ENCODE measurements around the gene KCNQ4.

DNA sequence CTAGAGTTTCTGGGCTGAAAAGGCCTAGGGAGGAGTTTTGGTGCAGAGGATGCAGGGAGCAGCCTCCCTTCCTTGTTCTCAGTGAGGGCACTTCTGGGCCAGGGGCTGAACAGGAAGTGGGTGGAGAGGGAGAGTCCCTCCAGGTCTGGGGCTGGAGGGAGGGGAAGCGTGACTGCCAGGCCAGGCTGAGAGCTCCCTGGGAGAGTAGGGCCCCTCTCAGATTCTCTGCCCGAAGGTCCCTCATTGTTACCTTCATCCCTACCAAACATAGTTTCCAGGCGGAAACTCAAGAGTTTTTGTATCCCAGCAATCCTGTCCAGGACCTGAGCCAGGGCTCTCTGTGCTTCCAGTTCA is 41.8 kb downstream of the KCNQ4 start:
- TF ChIP-seq POLR2A (IDR thresholded peaks at IDR 0.05; ENCODE audit: low read depth, low read length) (no peak), BMI1 (IDR thresholded peaks at IDR 0.05; ENCODE audit: borderline replicate concordance) (no peak), SIN3A (IDR thresholded peaks at IDR 0.05; ENCODE audit: low read depth, low read length) (no peak)

Data from GM12878 (cell line).